KMS-11 (cell line): ENCODE measurements around the gene DLG2.
"Not testable (repeated sequence)": the region's sequence is repeated elsewhere in the genome, so short reads cannot be mapped to it uniquely, and the experiment has no call there.

ENCODE experiments used
- H2AFZ ChIP-seq: fragments of 200-600 bp; sonication (generic); 2 replicates; pipeline ENCODE4 v1.6.1; 2016; ENCODE audit warnings: antibody characterized with exemption, mixed run types, low read depth
- H3K27ac ChIP-seq: fragments of 200-600 bp; sonication (generic); 2 replicates; pipeline ENCODE4 v1.6.1; 2016; ENCODE audit warnings: mild to moderate bottlenecking, mixed run types
- H3K27me3 ChIP-seq: fragments of 200-600 bp; sonication (generic); 2 replicates; pipeline ENCODE4 v1.6.1; 2017; ENCODE audit warnings: mild to moderate bottlenecking, low read depth, mixed run types, moderate library complexity; ENCODE audit not compliant: insufficient read depth
- H3K36me3 ChIP-seq: fragments of 200-600 bp; sonication (generic); 2 replicates; pipeline ENCODE4 v1.6.1; 2017; ENCODE audit warnings: mild to moderate bottlenecking, mixed run types; ENCODE audit not compliant: insufficient read depth
- H3K4me1 ChIP-seq: fragments of 200-600 bp; sonication (generic); 2 replicates; pipeline ENCODE4 v1.6.1; 2016; ENCODE audit warnings: mild to moderate bottlenecking, low read depth, mixed run types; ENCODE audit not compliant: poor library complexity, severe bottlenecking
- H3K4me2 ChIP-seq: fragments of 200-600 bp; sonication (generic); 2 replicates; pipeline ENCODE4 v1.7.0; 2016; ENCODE audit warnings: mild to moderate bottlenecking, mixed run types
- H3K4me3 ChIP-seq: fragments of 200-600 bp; sonication (generic); IDR thresholded peaks from 2 replicates; pipeline ENCODE4 v1.6.1; 2017; ENCODE audit warnings: low read depth, low read length, mixed read lengths; ENCODE audit not compliant: insufficient read depth
- H3K79me2 ChIP-seq: fragments of 200-600 bp; sonication (generic); 2 replicates; pipeline ENCODE4 v1.6.1; 2016; ENCODE audit warnings: low read depth, mixed run types; ENCODE audit not compliant: insufficient read depth
- H3K9ac ChIP-seq: fragments of 200-600 bp; sonication (generic); 2 replicates; pipeline ENCODE4 v1.6.1; 2016; ENCODE audit warnings: mild to moderate bottlenecking, mixed run types
- H4K20me1 ChIP-seq: fragments of 200-600 bp; sonication (generic); 2 replicates; pipeline ENCODE4 v1.6.1; 2016; ENCODE audit warnings: mild to moderate bottlenecking, mixed run types; ENCODE audit not compliant: insufficient read depth
- CTCF ChIP-seq: fragments of 200-600 bp; sonication (generic); conservative IDR thresholded peaks from 2 replicates; pipeline ENCODE4 v1.6.1; 2017; ENCODE audit warnings: low read depth, mild to moderate bottlenecking, antibody characterized with exemption, low read length, moderate library complexity, mixed read lengths

The DLG2 gene

GRCh38 chr11:85346484-85346883 lies 280.7 kb downstream of the DLG2 start:
- Histone ChIP-seq H3K4me1 (no peaks in the 10 kb centered on the region), H3K36me3 (no peaks in the 10 kb centered on the region), H3K9ac (no peak overlapping the region), H2AFZ (no peak overlapping the region), H4K20me1 (no peaks in the 10 kb centered on the region), H3K79me2 (no peaks in the 10 kb centered on the region), H3K4me3 (no peak overlapping the region), H3K4me2 (no peak overlapping the region), H3K27ac (no peak overlapping the region), H3K27me3 (no peaks in the 10 kb centered on the region)
- no peak for TF ChIP-seq CTCF

DNA sequence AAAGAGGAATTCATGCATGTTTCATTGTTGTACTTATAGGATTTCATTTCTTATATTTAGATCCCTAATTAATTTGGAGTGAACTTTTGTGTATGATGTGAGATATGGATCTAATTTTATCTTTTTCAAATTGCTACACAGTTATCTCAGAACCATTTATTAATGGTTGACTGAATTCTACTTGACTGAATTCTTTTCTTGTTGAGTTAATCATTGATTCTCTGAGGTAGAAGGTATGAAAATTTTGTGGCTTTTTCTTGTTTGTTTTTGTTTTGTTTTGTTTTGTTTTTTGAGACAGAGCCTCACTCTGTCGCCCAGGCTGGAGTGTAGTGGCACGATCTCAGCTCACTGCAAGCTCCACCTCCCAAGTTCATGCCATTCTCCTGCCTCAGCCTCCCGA lies 286.3 kb downstream of the DLG2 start:
- H3K27me3 ChIP-seq, H2AFZ ChIP-seq, H3K36me3 ChIP-seq: not testable (repeated sequence)

DNA sequence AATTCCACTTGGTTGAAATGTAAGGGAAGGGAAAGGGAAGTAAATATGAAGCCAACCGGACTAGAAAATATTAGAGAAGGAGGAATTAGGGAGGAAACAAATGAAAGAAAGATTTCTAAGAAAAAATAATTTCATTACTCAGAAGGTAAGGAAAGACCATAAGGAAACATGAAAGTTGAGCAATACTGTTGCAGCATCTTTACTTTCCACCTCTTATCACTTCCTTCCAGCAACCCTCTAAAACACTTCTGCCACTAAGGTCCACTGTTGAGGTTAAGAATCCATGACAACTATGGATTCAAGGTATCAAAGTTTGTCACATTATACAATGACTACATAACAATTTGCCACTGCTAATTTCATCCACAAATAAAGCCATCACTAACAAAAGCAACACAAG lies 308.6 kb downstream of the DLG2 start:
- no peak overlapping the region for H3K27ac ChIP-seq
- H3K4me1 ChIP-seq: no peaks in the 10 kb centered on the region

More for the DNA sequence above, 286.3 kb downstream of the DLG2 start:
- H3K79me2 ChIP-seq, H3K4me3 ChIP-seq, H3K27ac ChIP-seq, H3K4me2 ChIP-seq, H3K9ac ChIP-seq, H3K4me1 ChIP-seq, H4K20me1 ChIP-seq: not testable (repeated sequence)

DNA sequence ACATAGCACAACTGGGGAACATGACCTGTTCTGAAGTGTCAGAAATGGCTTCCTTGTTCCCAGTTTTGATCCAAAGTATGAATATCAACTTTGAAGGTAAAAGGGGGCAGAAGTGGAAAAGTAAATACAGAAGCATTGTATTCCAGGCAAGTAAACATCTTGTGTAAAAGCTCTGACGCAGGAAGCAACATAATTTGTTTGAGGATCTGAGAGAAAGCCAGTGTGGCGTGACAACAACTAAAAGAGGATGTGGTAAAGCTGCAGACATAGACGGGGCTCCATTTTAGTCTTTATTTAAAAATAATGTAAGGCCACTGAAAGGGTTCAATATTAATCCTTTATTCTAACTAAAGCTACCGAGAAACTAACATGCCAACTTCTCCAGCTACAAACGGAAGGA lies 310.2 kb downstream of the DLG2 start:
- Histone ChIP-seq H3K27me3 (no peaks in the 10 kb centered on the region), H3K36me3 (no peaks in the 10 kb centered on the region), H2AFZ (no peak overlapping the region), H3K4me3 (no peak overlapping the region), H3K79me2 (no peaks in the 10 kb centered on the region), H3K9ac (no peak overlapping the region), H3K27ac (no peak overlapping the region), H3K4me2 (no peak overlapping the region), H4K20me1 (no peaks in the 10 kb centered on the region), H3K4me1 (no peaks in the 10 kb centered on the region)
- TF ChIP-seq CTCF: no peak

More for the DNA sequence above, 308.6 kb downstream of the DLG2 start:
- Histone ChIP-seq H3K27me3 (no peaks in the 10 kb centered on the region), H3K4me3 (no peak overlapping the region), H3K4me2 (no peak overlapping the region), H3K9ac (no peak overlapping the region), H3K79me2 (no peaks in the 10 kb centered on the region), H3K36me3 (no peaks in the 10 kb centered on the region), H2AFZ (no peak overlapping the region), H4K20me1 (no peaks in the 10 kb centered on the region)
- TF ChIP-seq CTCF: no peak

- TF ChIP-seq CTCF: no peak
- H3K36me3 ChIP-seq: no peaks in the 10 kb centered on the region
- H3K4me3 ChIP-seq: no peak overlapping the region
- no peak overlapping the region for H3K9ac ChIP-seq
- H3K27ac ChIP-seq: no peak overlapping the region
- H4K20me1 ChIP-seq: no peaks in the 10 kb centered on the region
- no peaks in the 10 kb centered on the region for H3K27me3 ChIP-seq
- H3K4me1 ChIP-seq: no peaks in the 10 kb centered on the region
- no peaks in the 10 kb centered on the region for H3K79me2 ChIP-seq
- no peak overlapping the region for H2AFZ ChIP-seq
- H3K4me2 ChIP-seq: no peak overlapping the region
These were observed 313.4 kb downstream of the DLG2 start for GRCh38 chr11:85313741-85314140.
